Breast epithelium (tissue), 3 donors: Measurements from ENCODE around the gene RBM33.

ENCODE experiments used
- POLR2A ChIP-seq: fragments of 450-650 bp; IDR thresholded peaks from one replicate; pipeline ENCODE4 v1.6.1; 2016; ENCODE audit warnings: antibody characterized with exemption, mild to moderate bottlenecking, moderate library complexity
- POLR2AphosphoS5 ChIP-seq, 3 donors: sonication (generic); formaldehyde crosslinking; IDR thresholded peaks; one replicate each; pipeline ENCODE4 v1.6.1; 2017; ENCODE audit warnings: antibody characterized with exemption in 3 of 3
- TF ChIP-seq, protein P1 (sequence below), 3 donors: fragments of 450-650 bp; IDR thresholded peaks; one replicate each; pipeline ENCODE4 v1.5.1; 2016 to 2017; ENCODE audit warnings: antibody characterized with exemption in 3 of 3, mild to moderate bottlenecking in 3 of 3, moderate library complexity in 3 of 3

DNA sequence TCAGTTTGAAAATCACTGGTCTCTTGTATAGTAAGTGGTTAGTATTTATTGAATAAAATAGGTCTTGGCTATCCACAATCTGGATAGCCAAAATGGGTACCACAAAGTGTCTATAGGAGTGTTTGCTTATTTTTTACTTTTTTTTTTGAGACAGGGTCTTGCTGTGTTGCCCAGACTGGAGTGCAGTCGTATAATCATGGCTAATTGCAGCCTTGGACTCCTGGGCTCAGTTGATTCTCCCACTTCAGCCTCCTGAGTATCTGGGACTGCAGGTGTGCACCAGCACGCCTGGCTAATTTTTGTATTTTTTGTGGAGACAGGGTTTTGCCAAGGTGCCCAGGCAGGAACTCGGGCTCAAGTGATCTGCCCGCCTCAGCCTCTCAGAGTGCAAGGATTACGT lies 2.8 kb downstream of the RBM33 start:
- no peak for TF ChIP-seq POLR2AphosphoS5 (IDR thresholded peaks at IDR 0.05)
- TF ChIP-seq, protein P1, sequence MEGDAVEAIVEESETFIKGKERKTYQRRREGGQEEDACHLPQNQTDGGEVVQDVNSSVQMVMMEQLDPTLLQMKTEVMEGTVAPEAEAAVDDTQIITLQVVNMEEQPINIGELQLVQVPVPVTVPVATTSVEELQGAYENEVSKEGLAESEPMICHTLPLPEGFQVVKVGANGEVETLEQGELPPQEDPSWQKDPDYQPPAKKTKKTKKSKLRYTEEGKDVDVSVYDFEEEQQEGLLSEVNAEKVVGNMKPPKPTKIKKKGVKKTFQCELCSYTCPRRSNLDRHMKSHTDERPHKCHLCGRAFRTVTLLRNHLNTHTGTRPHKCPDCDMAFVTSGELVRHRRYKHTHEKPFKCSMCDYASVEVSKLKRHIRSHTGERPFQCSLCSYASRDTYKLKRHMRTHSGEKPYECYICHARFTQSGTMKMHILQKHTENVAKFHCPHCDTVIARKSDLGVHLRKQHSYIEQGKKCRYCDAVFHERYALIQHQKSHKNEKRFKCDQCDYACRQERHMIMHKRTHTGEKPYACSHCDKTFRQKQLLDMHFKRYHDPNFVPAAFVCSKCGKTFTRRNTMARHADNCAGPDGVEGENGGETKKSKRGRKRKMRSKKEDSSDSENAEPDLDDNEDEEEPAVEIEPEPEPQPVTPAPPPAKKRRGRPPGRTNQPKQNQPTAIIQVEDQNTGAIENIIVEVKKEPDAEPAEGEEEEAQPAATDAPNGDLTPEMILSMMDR (IDR thresholded peaks at IDR 0.05) = no peak
- no peak for TF ChIP-seq POLR2A
